KOPT-K1 (cell line): ENCODE measurements around the gene ULK1.

Experiments
- H3K27ac ChIP-seq: fragments of 200-600 bp; sonication (generic); 2 replicates; pipeline ENCODE4 v1.5.1; 2016; ENCODE audit warnings: antibody characterized with exemption, mild to moderate bottlenecking, low read depth, low read length; ENCODE audit not compliant: poor library complexity, severe bottlenecking
- H3K36me3 ChIP-seq: fragments of 200-600 bp; sonication (generic); 2 replicates; pipeline ENCODE4 v1.5.1; 2017; ENCODE audit warnings: antibody characterized with exemption, mild to moderate bottlenecking, low read length, moderate library complexity; ENCODE audit not compliant: insufficient read depth
- H3K9me3 ChIP-seq: fragments of 200-600 bp; sonication (generic); 2 replicates; pipeline ENCODE4 v1.5.1; 2017; ENCODE audit warnings: antibody characterized with exemption, low read length, mild to moderate bottlenecking; ENCODE audit not compliant: insufficient read depth, poor library complexity, severe bottlenecking

Gene ULK1

GRCh38 chr12:131894981-131895639, 688 bp downstream of the ULK1 start:
- Histone ChIP-seq H3K27ac (peak overlapping the region; percentile 70), H3K36me3 (peaks cover 16% of the 10 kb centered on the region; the same call in 1 of the 2 replicates), H3K9me3 (no peaks in the 10 kb centered on the region)

GRCh38 chr12:131895640-131896079, 1.2 kb downstream of the ULK1 start:
- Histone ChIP-seq H3K27ac (peak overlapping the region; percentile 70), H3K9me3 (no peaks in the 10 kb centered on the region), H3K36me3 (peaks cover 21% of the 10 kb centered on the region; the same call in 1 of the 2 replicates)

GRCh38 chr12:131896080-131896810, 1.8 kb downstream of the ULK1 start:
- peaks cover 22% of the 10 kb centered on the region; the same call in 1 of the 2 replicates for H3K36me3 ChIP-seq
- H3K27ac ChIP-seq = peak overlapping the region; percentile 70
- H3K9me3 ChIP-seq = no peaks in the 10 kb centered on the region

- H3K27ac ChIP-seq = peak overlapping the region; percentile 70
- H3K9me3 ChIP-seq = no peaks in the 10 kb centered on the region
- H3K36me3 ChIP-seq = peaks cover 22% of the 10 kb centered on the region; the same call in 1 of the 2 replicates
Observed at GRCh38 chr12:131896811-131897270, 2.4 kb downstream of the ULK1 start.

- Histone ChIP-seq H3K27ac (peak overlapping the region; percentile 70), H3K9me3 (no peaks in the 10 kb centered on the region), H3K36me3 (peaks cover 22% of the 10 kb centered on the region; the same call in 1 of the 2 replicates)
Observed at GRCh38 chr12:131897276-131897675, 2.9 kb downstream of the ULK1 start.

- no peaks in the 10 kb centered on the region for H3K9me3 ChIP-seq
Observed at GRCh38 chr12:131897875-131898274, 3.5 kb downstream of the ULK1 start.

GRCh38 chr12:131900397-131900796, 6.0 kb downstream of the ULK1 start:
- H3K9me3 ChIP-seq = no peaks in the 10 kb centered on the region
- H3K27ac ChIP-seq = peak overlapping the region; percentile 0
- peaks cover 22% of the 10 kb centered on the region; the same call in 1 of the 2 replicates for H3K36me3 ChIP-seq

More at GRCh38 chr12:131897875-131898274, 3.5 kb downstream of the ULK1 start:
- Histone ChIP-seq H3K27ac (peak overlapping the region; percentile 70), H3K36me3 (peaks cover 22% of the 10 kb centered on the region; the same call in 1 of the 2 replicates)

- Histone ChIP-seq H3K9me3 (no peaks in the 10 kb centered on the region), H3K36me3 (peaks cover 25% of the 10 kb centered on the region), H3K27ac (no peak overlapping the region)
Observed at GRCh38 chr12:131901431-131902331, 7.3 kb downstream of the ULK1 start.

GRCh38 chr12:131902332-131903241, 8.2 kb downstream of the ULK1 start:
- H3K27ac ChIP-seq = peak overlapping the region; percentile 32
- peaks cover 31% of the 10 kb centered on the region for H3K36me3 ChIP-seq
- no peaks in the 10 kb centered on the region for H3K9me3 ChIP-seq

GRCh38 chr12:131903270-131904255, 9.1 kb downstream of the ULK1 start:
- no peaks in the 10 kb centered on the region for H3K9me3 ChIP-seq
- H3K36me3 ChIP-seq = peaks cover 26% of the 10 kb centered on the region
- peak overlapping the region; percentile 65 for H3K27ac ChIP-seq

GRCh38 chr12:131904346-131904745, 9.9 kb downstream of the ULK1 start:
- H3K27ac ChIP-seq = peak overlapping the region; percentile 65
- no peaks in the 10 kb centered on the region for H3K9me3 ChIP-seq
- peaks cover 32% of the 10 kb centered on the region for H3K36me3 ChIP-seq

- peak overlapping the region; percentile 65 for H3K27ac ChIP-seq
- no peaks in the 10 kb centered on the region for H3K9me3 ChIP-seq
- H3K36me3 ChIP-seq = peaks cover 38% of the 10 kb centered on the region
Observed at GRCh38 chr12:131905081-131905629, 10.7 kb downstream of the ULK1 start.

GRCh38 chr12:131905630-131906091, 11.2 kb downstream of the ULK1 start:
- Histone ChIP-seq H3K36me3 (peaks cover 38% of the 10 kb centered on the region), H3K27ac (peak overlapping the region; percentile 65), H3K9me3 (no peaks in the 10 kb centered on the region)
